C1 segment of cervical spinal cord (tissue), 14 donors: ENCODE measurements around the gene WDR5.

Experiments used
- DNase-seq, 14 donors: peaks; one replicate each; lab custom pipeline; 2025; lab: John Stamatoyannopoulos, UW

WDR5 gene

GRCh38 chr9:134158242-134158641, 22.4 kb downstream of the WDR5 start:
- peak in 2 of 14 donors; percentile 29 to 43 for DNase-seq

GRCh38 chr9:134158753-134159392, 23.0 kb downstream of the WDR5 start:
- DNase-seq = no peak

GRCh38 chr9:134159566-134160245, 23.8 kb downstream of the WDR5 start:
- DNase-seq = no peak

GRCh38 chr9:134161647-134162046, 25.8 kb downstream of the WDR5 start:
- no peak for DNase-seq

GRCh38 chr9:134162212-134162775, 26.4 kb downstream of the WDR5 start:
- DNase-seq = no peak

GRCh38 chr9:134162926-134163370, 27.1 kb downstream of the WDR5 start:
- DNase-seq = peak in 1 of 14 donors; percentile 75

- DNase-seq = peak in 12 of 14 donors; percentile 41 to 75 (median 50)
Measured at GRCh38 chr9:134163371-134164196, 27.7 kb downstream of the WDR5 start.

GRCh38 chr9:134164879-134165278, 29.0 kb downstream of the WDR5 start:
- DNase-seq = no peak

GRCh38 chr9:134165357-134166315, 29.8 kb downstream of the WDR5 start:
- no peak for DNase-seq

GRCh38 chr9:134166374-134166773, 30.5 kb downstream of the WDR5 start:
- no peak for DNase-seq

- DNase-seq = no peak
Measured at GRCh38 chr9:134167530-134167931, 31.6 kb downstream of the WDR5 start.

GRCh38 chr9:134168757-134169550, 33.1 kb downstream of the WDR5 start:
- DNase-seq = no peak

GRCh38 chr9:134169724-134170401, 34.0 kb downstream of the WDR5 start:
- DNase-seq = no peak

- no peak for DNase-seq
Measured at GRCh38 chr9:134170532-134171315, 34.8 kb downstream of the WDR5 start.

GRCh38 chr9:134171316-134172197, 35.7 kb downstream of the WDR5 start:
- DNase-seq = no peak

- no peak for DNase-seq
Measured at GRCh38 chr9:134172198-134173126, 36.6 kb downstream of the WDR5 start.
